HEK293 (cell line): ENCODE measurements around the gene TGFB1.

ENCODE experiments used
- BCL11B ChIP-seq: fragments of 450-650 bp; formaldehyde crosslinking; IDR thresholded peaks from 2 replicates; pipeline ENCODE4 v1.5.1; 2016; ENCODE audit warnings: low read depth, missing biosample characterization, missing genetic modification characterization
- CTCF ChIP-seq: fragments of 450-650 bp; formaldehyde crosslinking; IDR thresholded peaks from 2 replicates; pipeline ENCODE4 v1.5.1; 2016; ENCODE audit warnings: missing biosample characterization, missing genetic modification characterization
- EGR2 ChIP-seq: fragments of 450-650 bp; formaldehyde crosslinking; IDR thresholded peaks from 2 replicates; pipeline ENCODE4 v1.5.1; 2016; ENCODE audit warnings: low read depth, missing biosample characterization, missing genetic modification characterization
- KLF10 ChIP-seq: fragments of 450-650 bp; IDR thresholded peaks from 2 replicates; pipeline ENCODE4 v1.5.1; 2018; ENCODE audit warnings: missing biosample characterization, mild to moderate bottlenecking, missing genetic modification characterization
- KLF16 ChIP-seq: fragments of 450-650 bp; formaldehyde crosslinking; IDR thresholded peaks from 2 replicates; pipeline ENCODE4 v1.5.1; 2017; ENCODE audit warnings: missing biosample characterization, missing genetic modification characterization
- MYNN ChIP-seq: fragments of 450-650 bp; formaldehyde crosslinking; IDR thresholded peaks from 2 replicates; pipeline ENCODE4 v1.5.1; 2016; ENCODE audit warnings: missing biosample characterization, missing genetic modification characterization, borderline replicate concordance
- OVOL3 ChIP-seq: fragments of 450-650 bp; formaldehyde crosslinking; IDR thresholded peaks from 2 replicates; pipeline ENCODE4 v1.5.1; 2016; ENCODE audit warnings: missing biosample characterization, missing genetic modification characterization
- TSHZ1 ChIP-seq: fragments of 450-650 bp; formaldehyde crosslinking; IDR thresholded peaks from 2 replicates; pipeline ENCODE4 v1.5.1; 2016; ENCODE audit warnings: missing biosample characterization, missing genetic modification characterization, borderline replicate concordance
- ZBTB49 ChIP-seq: fragments of 450-650 bp; formaldehyde crosslinking; IDR thresholded peaks from 2 replicates; pipeline ENCODE4 v1.5.1; 2016; ENCODE audit warnings: missing biosample characterization, missing genetic modification characterization, low read depth
- ZNF121 ChIP-seq: fragments of 450-650 bp; formaldehyde crosslinking; IDR thresholded peaks from 2 replicates; pipeline ENCODE4 v1.5.1; 2016; ENCODE audit warnings: missing biosample characterization, missing genetic modification characterization
- ZNF169 ChIP-seq: fragments of 450-650 bp; formaldehyde crosslinking; IDR thresholded peaks from 2 replicates; pipeline ENCODE4 v1.5.1; 2016; ENCODE audit warnings: missing biosample characterization, missing genetic modification characterization
- ZNF2 ChIP-seq: fragments of 450-650 bp; formaldehyde crosslinking; IDR thresholded peaks from 2 replicates; pipeline ENCODE4 v1.5.1; 2016; ENCODE audit warnings: missing biosample characterization, missing genetic modification characterization
- ZNF239 ChIP-seq: fragments of 450-650 bp; formaldehyde crosslinking; IDR thresholded peaks from 2 replicates; pipeline ENCODE4 v1.5.1; 2016; ENCODE audit warnings: missing biosample characterization, missing genetic modification characterization
- ZNF266 ChIP-seq: fragments of 450-650 bp; formaldehyde crosslinking; IDR thresholded peaks from 2 replicates; pipeline ENCODE4 v1.5.1; 2016; ENCODE audit warnings: missing biosample characterization, missing genetic modification characterization, low read depth
- ZNF341 ChIP-seq: fragments of 450-650 bp; formaldehyde crosslinking; IDR thresholded peaks from 2 replicates; pipeline ENCODE4; 2016; ENCODE audit warnings: low read depth, missing biosample characterization, missing genetic modification characterization
- ZNF394 ChIP-seq: fragments of 450-650 bp; formaldehyde crosslinking; IDR thresholded peaks from 2 replicates; pipeline ENCODE4 v1.5.1; 2016; ENCODE audit warnings: missing biosample characterization, missing genetic modification characterization, mild to moderate bottlenecking, moderate library complexity, borderline replicate concordance
- ZNF521 ChIP-seq: fragments of 450-650 bp; formaldehyde crosslinking; IDR thresholded peaks from 2 replicates; pipeline ENCODE4 v1.5.1; 2017; ENCODE audit warnings: missing biosample characterization, mild to moderate bottlenecking, missing genetic modification characterization
- ZNF530 ChIP-seq: fragments of 450-650 bp; formaldehyde crosslinking; IDR thresholded peaks from 2 replicates; pipeline ENCODE4 v1.5.1; 2016; ENCODE audit warnings: low read depth, missing biosample characterization, missing genetic modification characterization
- ZNF544 ChIP-seq: fragments of 450-650 bp; formaldehyde crosslinking; IDR thresholded peaks from 2 replicates; pipeline ENCODE4 v1.5.0; 2017; ENCODE audit warnings: missing biosample characterization, missing genetic modification characterization
- ZNF596 ChIP-seq: fragments of 450-650 bp; IDR thresholded peaks from 2 replicates; pipeline ENCODE4 v1.5.0; 2018; ENCODE audit warnings: missing biosample characterization, mild to moderate bottlenecking, missing genetic modification characterization, moderate library complexity
- ZNF600 ChIP-seq: fragments of 450-650 bp; formaldehyde crosslinking; IDR thresholded peaks from 2 replicates; pipeline ENCODE4 v1.5.1; 2016; ENCODE audit warnings: missing biosample characterization, missing genetic modification characterization
- ZNF768 ChIP-seq: fragments of 450-650 bp; formaldehyde crosslinking; IDR thresholded peaks from 2 replicates; pipeline ENCODE4 v1.5.1; 2018; ENCODE audit warnings: missing biosample characterization, mild to moderate bottlenecking, missing genetic modification characterization
- ZNF777 ChIP-seq: fragments of 450-650 bp; formaldehyde crosslinking; IDR thresholded peaks from 2 replicates; pipeline ENCODE4 v1.5.1; 2017; ENCODE audit warnings: missing biosample characterization, missing genetic modification characterization, borderline replicate concordance
- TF ChIP-seq, protein P1 (sequence below): fragments of 450-650 bp; formaldehyde crosslinking; IDR thresholded peaks from 2 replicates; pipeline ENCODE4 v1.5.1; 2016; ENCODE audit warnings: missing biosample characterization, missing genetic modification characterization
- TF ChIP-seq, protein P2 (sequence below): fragments of 450-650 bp; formaldehyde crosslinking; IDR thresholded peaks from 2 replicates; pipeline ENCODE4 v1.5.1; 2016; ENCODE audit warnings: missing biosample characterization, missing genetic modification characterization
- TF ChIP-seq, protein P3 (sequence below): fragments of 450-650 bp; IDR thresholded peaks from 2 replicates; pipeline ENCODE4 v1.5.1; 2018; ENCODE audit warnings: missing biosample characterization, missing genetic modification characterization

Gene TGFB1

DNA sequence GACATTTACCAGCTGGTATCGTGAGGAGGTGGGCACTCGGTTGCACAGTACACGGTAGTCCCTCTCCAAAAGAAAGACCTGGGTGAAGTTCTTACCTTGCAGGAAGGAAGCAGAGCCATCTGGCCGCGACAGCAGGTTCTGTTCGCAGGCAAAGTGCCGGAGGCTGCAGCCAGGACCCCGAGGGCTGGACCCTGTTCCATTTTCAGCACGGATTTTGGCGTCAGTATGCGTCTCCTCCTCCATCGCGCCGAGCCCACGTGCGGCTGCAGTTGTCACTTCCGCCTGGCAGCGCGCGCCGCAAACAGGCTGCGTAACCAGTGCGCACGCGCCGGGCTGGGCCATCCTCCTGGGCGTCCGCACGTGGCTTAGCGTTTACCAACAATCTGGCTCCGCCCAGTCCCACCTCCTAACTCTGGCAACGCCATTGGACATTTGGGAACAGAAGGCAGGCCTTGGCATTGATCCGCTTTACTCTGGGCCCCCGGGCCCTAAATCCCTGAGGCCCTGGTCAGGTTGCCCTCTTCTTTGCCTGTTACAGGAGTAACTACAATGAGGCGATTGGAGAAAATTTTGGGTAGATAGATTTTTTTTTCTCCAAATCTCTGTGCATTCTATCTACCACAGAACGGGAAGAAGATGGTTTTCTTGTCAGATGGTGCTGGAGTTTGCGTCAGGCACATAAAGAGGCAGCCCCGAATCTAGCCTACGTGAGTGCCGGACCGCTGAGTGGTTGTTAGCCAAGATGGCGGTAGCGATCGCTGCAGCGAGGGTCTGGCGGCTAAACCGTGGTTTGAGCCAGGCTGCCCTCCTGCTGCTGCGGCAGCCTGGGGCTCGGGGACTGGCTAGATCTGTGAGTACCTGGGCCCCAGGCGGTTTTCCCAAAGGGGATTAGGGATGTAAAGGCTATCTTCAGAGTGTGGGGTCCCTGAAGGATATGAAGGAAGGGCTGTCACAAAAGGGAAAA is 43.6 kb upstream of the TGFB1 start, which contains the start of the genes BCKDHA and EXOSC5 (continued):
- TF ChIP-seq, protein P1, sequence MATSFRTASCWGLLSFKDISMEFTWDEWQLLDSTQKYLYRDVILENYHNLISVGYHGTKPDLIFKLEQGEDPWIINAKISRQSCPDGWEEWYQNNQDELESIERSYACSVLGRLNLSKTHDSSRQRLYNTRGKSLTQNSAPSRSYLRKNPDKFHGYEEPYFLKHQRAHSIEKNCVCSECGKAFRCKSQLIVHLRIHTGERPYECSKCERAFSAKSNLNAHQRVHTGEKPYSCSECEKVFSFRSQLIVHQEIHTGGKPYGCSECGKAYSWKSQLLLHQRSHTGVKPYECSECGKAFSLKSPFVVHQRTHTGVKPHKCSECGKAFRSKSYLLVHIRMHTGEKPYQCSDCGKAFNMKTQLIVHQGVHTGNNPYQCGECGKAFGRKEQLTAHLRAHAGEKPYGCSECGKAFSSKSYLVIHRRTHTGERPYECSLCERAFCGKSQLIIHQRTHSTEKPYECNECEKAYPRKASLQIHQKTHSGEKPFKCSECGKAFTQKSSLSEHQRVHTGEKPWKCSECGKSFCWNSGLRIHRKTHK (tag by site-specific recombination) = no peak
- TF ChIP-seq ZNF121 (tag by site-specific recombination) (no peak), KLF16 (tag by site-specific recombination) (no peak; the same call in none of the 2 replicates), ZNF777 (no peak), TSHZ1 (tag by site-specific recombination) (no peak), ZNF530 (no peak), ZNF596 (tag by site-specific recombination) (no peak), BCL11B (tag by site-specific recombination) (no peak), ZNF521 (no peak), ZNF2 (tag by site-specific recombination) (peak; percentile 73; the same call in 1 of the 2 replicates), ZNF544 (tag by site-specific recombination) (no peak), ZNF768 (no peak), ZBTB49 (tag by site-specific recombination) (no peak), ZNF169 (no peak), ZNF266 (tag by site-specific recombination) (no peak), ZNF394 (no peak; the same call in 1 of the 2 replicates), ZNF341 (tag by site-specific recombination) (no peak), MYNN (tag by site-specific recombination) (no peak), ZNF239 (no peak), ZNF600 (tag by site-specific recombination) (0 out of 2 replicates have a peak, but pooled peaks have one; percentile 35), CTCF (tag by site-specific recombination) (peak; percentile 29; the same call in 1 of the 2 replicates), EGR2 (tag by site-specific recombination) (no peak), OVOL3 (tag by site-specific recombination) (peak; percentile 66; the same call in 1 of the 2 replicates), KLF10 (tag by site-specific recombination) (peak; percentile 98)
- TF ChIP-seq, protein P2, sequence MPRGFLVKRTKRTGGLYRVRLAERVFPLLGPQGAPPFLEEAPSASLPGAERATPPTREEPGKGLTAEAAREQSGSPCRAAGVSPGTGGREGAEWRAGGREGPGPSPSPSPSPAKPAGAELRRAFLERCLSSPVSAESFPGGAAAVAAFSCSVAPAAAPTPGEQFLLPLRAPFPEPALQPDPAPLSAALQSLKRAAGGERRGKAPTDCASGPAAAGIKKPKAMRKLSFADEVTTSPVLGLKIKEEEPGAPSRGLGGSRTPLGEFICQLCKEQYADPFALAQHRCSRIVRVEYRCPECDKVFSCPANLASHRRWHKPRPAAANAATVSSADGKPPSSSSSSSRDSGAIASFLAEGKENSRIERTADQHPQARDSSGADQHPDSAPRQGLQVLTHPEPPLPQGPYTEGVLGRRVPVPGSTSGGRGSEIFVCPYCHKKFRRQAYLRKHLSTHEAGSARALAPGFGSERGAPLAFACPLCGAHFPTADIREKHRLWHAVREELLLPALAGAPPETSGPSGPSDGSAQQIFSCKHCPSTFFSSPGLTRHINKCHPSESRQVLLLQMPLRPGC (tag by site-specific recombination) = 0 out of 2 replicates have a peak, but pooled peaks have one; percentile 15
- TF ChIP-seq, protein P3, sequence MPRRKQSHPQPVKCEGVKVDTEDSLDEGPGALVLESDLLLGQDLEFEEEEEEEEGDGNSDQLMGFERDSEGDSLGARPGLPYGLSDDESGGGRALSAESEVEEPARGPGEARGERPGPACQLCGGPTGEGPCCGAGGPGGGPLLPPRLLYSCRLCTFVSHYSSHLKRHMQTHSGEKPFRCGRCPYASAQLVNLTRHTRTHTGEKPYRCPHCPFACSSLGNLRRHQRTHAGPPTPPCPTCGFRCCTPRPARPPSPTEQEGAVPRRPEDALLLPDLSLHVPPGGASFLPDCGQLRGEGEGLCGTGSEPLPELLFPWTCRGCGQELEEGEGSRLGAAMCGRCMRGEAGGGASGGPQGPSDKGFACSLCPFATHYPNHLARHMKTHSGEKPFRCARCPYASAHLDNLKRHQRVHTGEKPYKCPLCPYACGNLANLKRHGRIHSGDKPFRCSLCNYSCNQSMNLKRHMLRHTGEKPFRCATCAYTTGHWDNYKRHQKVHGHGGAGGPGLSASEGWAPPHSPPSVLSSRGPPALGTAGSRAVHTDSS = 0 out of 2 replicates have a peak, but pooled peaks have one; percentile 11
